ENCODE measurements around the gene ERRFI1.

- TF ChIP-seq CTCF (conservative IDR thresholded peaks at IDR 0.05; ENCODE audit: low read length) (no peak), EZH2phosphoT487 (IDR thresholded peaks at IDR 0.05; ENCODE audit: borderline replicate concordance, low read depth, low read length) (no peak)
These were observed 20.3 kb upstream of the ERRFI1 start for GRCh38 chr1:8046391-8046790.
